Nephron progenitor cell (in vitro differentiated cells): ENCODE data around the gene LRCH1.

ENCODE experiments used
- DNase-seq: peaks from one replicate; pipeline ENCODE4 v3.0.0; 2021
- H3K27ac Mint-ChIP-seq: 2 replicates; pipeline ENCODE4 v1.8.0; 2021; ENCODE audit warnings: mild to moderate bottlenecking, moderate library complexity, mixed read lengths
- H3K27me3 Mint-ChIP-seq: 2 replicates; pipeline ENCODE4 v1.8.0; 2021; ENCODE audit warnings: mild to moderate bottlenecking, low read depth, mixed read lengths; ENCODE audit not compliant: poor library complexity
- H3K36me3 Mint-ChIP-seq: 2 replicates; pipeline ENCODE4 v1.8.0; 2021; ENCODE audit warnings: low read depth, mixed read lengths
- H3K4me1 Mint-ChIP-seq: 2 replicates; pipeline ENCODE4 v1.8.0; 2021; ENCODE audit warnings: mixed read lengths
- H3K4me3 Mint-ChIP-seq: 2 replicates; pipeline ENCODE4 v1.8.0; 2021; ENCODE audit warnings: mild to moderate bottlenecking, moderate library complexity, mixed read lengths
- H3K9me3 Mint-ChIP-seq: 2 replicates; pipeline ENCODE4 v1.8.0; 2021; ENCODE audit warnings: mild to moderate bottlenecking, moderate library complexity, mixed read lengths
- CTCF ChIP-seq: fragments of 200-600 bp; sonication (generic); IDR thresholded peaks from 2 replicates; pipeline ENCODE4 v1.5.0; 2021; ENCODE audit warnings: antibody characterized with exemption

The LRCH1 gene

GRCh38 chr13:46565808-46566750, 13.1 kb downstream of the LRCH1 start:
- Mint-ChIP-seq H3K4me1 (peaks cover 30% of the 10 kb centered on the region), H3K27ac (no peak overlapping the region), H3K9me3 (no peaks in the 10 kb centered on the region), H3K27me3 (no peaks in the 10 kb centered on the region), H3K36me3 (no peaks in the 10 kb centered on the region), H3K4me3 (no peak overlapping the region)
- no peak for TF ChIP-seq CTCF
- no peak for DNase-seq

- no peaks in the 10 kb centered on the region for H3K9me3 Mint-ChIP-seq
- no peak for DNase-seq
- H3K27ac Mint-ChIP-seq, result no peak overlapping the region
- H3K4me3 Mint-ChIP-seq, result no peak overlapping the region
- TF ChIP-seq CTCF, result no peak
- H3K4me1 Mint-ChIP-seq, result peaks cover 39% of the 10 kb centered on the region
- no peaks in the 10 kb centered on the region for H3K27me3 Mint-ChIP-seq
- H3K36me3 Mint-ChIP-seq, result no peaks in the 10 kb centered on the region
Observed at GRCh38 chr13:46567671-46568070, 14.7 kb downstream of the LRCH1 start.

GRCh38 chr13:46569456-46569855, 16.5 kb downstream of the LRCH1 start:
- H3K36me3 Mint-ChIP-seq, result peaks cover 13% of the 10 kb centered on the region
- no peak overlapping the region for H3K4me3 Mint-ChIP-seq
- H3K4me1 Mint-ChIP-seq, result peaks cover 38% of the 10 kb centered on the region
- no peak for TF ChIP-seq CTCF
- no peak for DNase-seq
- H3K9me3 Mint-ChIP-seq, result peaks cover 7% of the 10 kb centered on the region
- H3K27me3 Mint-ChIP-seq, result no peaks in the 10 kb centered on the region
- H3K27ac Mint-ChIP-seq, result peak overlapping the region; percentile 29

- no peaks in the 10 kb centered on the region for H3K27me3 Mint-ChIP-seq
- H3K9me3 Mint-ChIP-seq, result peaks cover 7% of the 10 kb centered on the region
- DNase-seq, result no peak
- TF ChIP-seq CTCF, result no peak
- H3K4me1 Mint-ChIP-seq, result peaks cover 41% of the 10 kb centered on the region
- H3K4me3 Mint-ChIP-seq, result no peak overlapping the region
- peaks cover 13% of the 10 kb centered on the region for H3K36me3 Mint-ChIP-seq
- H3K27ac Mint-ChIP-seq, result peak overlapping the region; percentile 37
Observed at GRCh38 chr13:46570273-46570672, 17.3 kb downstream of the LRCH1 start.

- no peak for DNase-seq
- Mint-ChIP-seq H3K4me3 (no peak overlapping the region), H3K27ac (no peak overlapping the region), H3K27me3 (no peaks in the 10 kb centered on the region), H3K4me1 (peaks cover 45% of the 10 kb centered on the region), H3K36me3 (peaks cover 13% of the 10 kb centered on the region), H3K9me3 (peaks cover 7% of the 10 kb centered on the region)
- TF ChIP-seq CTCF, result no peak
Observed at GRCh38 chr13:46571189-46571908, 18.4 kb downstream of the LRCH1 start.
